HepG2 (cell line): ENCODE measurements around the gene PIGC. TPM values are rescaled to one million over a fixed set of nuclear protein-coding genes. Genes with fewer than 3 reads are reported as not detected.

ENCODE experiments used
- FOXA3 ChIP-seq: IDR thresholded peaks from 2 replicates; pipeline ENCODE4 v1.6.1; 2016; ENCODE audit warnings: missing genetic modification reagents, missing compliant biosample characterization
- GZF1 ChIP-seq: sonication (generic); formaldehyde crosslinking; IDR thresholded peaks from 2 replicates; pipeline ENCODE4 v1.5.1; 2020; ENCODE audit warnings: mild to moderate bottlenecking, missing genetic modification reagents
- KDM5A ChIP-seq: fragments of 200-600 bp; sonication (generic); IDR thresholded peaks from 2 replicates; pipeline ENCODE4 v1.7.0; 2018; ENCODE audit warnings: antibody characterized with exemption, mild to moderate bottlenecking, low read length, borderline replicate concordance
- KLF16 ChIP-seq, 2 experiments: sonication (generic) in 1 of 2; formaldehyde crosslinking in 1 of 2; IDR thresholded peaks; 2 replicates each; pipeline versions ENCODE4 v1.6.1 to v1.8.0; 2016 to 2023; ENCODE audit warnings: missing genetic modification reagents in 2 of 2, missing compliant biosample characterization in 1 of 2
- NR2F1 ChIP-seq, 2 experiments: fragments of 450-650 bp in 1 of 2; formaldehyde crosslinking in 1 of 2; IDR thresholded peaks; 2 replicates each; pipeline versions ENCODE4 v1.5.0 to v1.6.1; 2016 to 2020; ENCODE audit warnings: mild to moderate bottlenecking in 1 of 2, missing compliant biosample characterization in 1 of 2, missing genetic modification reagents in 1 of 2, moderate library complexity in 1 of 2
- RFXANK ChIP-seq: IDR thresholded peaks from 2 replicates; pipeline ENCODE4 v1.6.1; 2016
- SMARCE1 ChIP-seq: fragments of 450-650 bp; IDR thresholded peaks from 2 replicates; pipeline ENCODE4 v1.6.1; 2017; ENCODE audit warnings: borderline replicate concordance
- SPEN ChIP-seq: sonication (generic); formaldehyde crosslinking; IDR thresholded peaks from 2 replicates; pipeline ENCODE4 v1.5.1; 2020; ENCODE audit warnings: low read depth, mild to moderate bottlenecking, missing genetic modification reagents
- TCF7 ChIP-seq: sonication (generic); IDR thresholded peaks from 2 replicates; pipeline ENCODE4 v1.6.1; 2016; ENCODE audit warnings: antibody characterized with exemption, low read depth
- U2AF1 ChIP-seq: fragments of 200-400 bp; formaldehyde crosslinking; optimal IDR thresholded peaks from 2 replicates; pipeline ENCODE3; 2017; ENCODE audit warnings: mild to moderate bottlenecking, low read depth, low read length
- ZFP36L2 ChIP-seq: sonication (generic); formaldehyde crosslinking; IDR thresholded peaks from 2 replicates; pipeline ENCODE4 v1.4.0; 2020; ENCODE audit warnings: missing genetic modification reagents
- ZNF232 ChIP-seq: sonication (generic); formaldehyde crosslinking; IDR thresholded peaks from 2 replicates; pipeline ENCODE4 v1.4.0; 2020; ENCODE audit warnings: missing genetic modification reagents, borderline replicate concordance
- ZNF292 ChIP-seq: sonication (generic); formaldehyde crosslinking; IDR thresholded peaks from 2 replicates; pipeline ENCODE4 v1.8.1; 2022; ENCODE audit warnings: mild to moderate bottlenecking, low read depth, missing genetic modification reagents, borderline replicate concordance
- ZNF660 ChIP-seq: sonication (generic); formaldehyde crosslinking; IDR thresholded peaks from 2 replicates; pipeline ENCODE4 v1.5.1; 2020; ENCODE audit warnings: mild to moderate bottlenecking, low read depth, missing genetic modification reagents, borderline replicate concordance
- polyA plus RNA-seq, 8 experiments: library from polyadenylated mRNA; depleted of rRNA in 3 of 8; stranded (reverse) in 7 of 8; unstranded in 1 of 8; fragments of >200 nt; fragmentation: Illumina TruSeq in 4 of 8; extraction: Trizol in 4 of 8; gene quantifications; 2 replicates each; pipeline versions ENCODE4 v1.2.1 to v1.2.3, GENCODE V29; 2011 to 2016; ENCODE audit warnings: low read depth in 4 of 8, missing spikeins in 1 of 8, mixed read lengths in 1 of 8; ENCODE audit not compliant: insufficient read depth in 1 of 8
- total RNA-seq, 5 experiments: library from RNA; depleted of rRNA; stranded (reverse); fragments of >200 nt; fragmentation: Illumina TruSeq; extraction: Trizol; gene quantifications; 2 replicates each; pipeline ENCODE4 v1.2.3, GENCODE V29; 2016; ENCODE audit warnings: low read depth in 1 of 5
- TF ChIP-seq, protein P1 (sequence below): sonication (generic); formaldehyde crosslinking; IDR thresholded peaks from 2 replicates; pipeline ENCODE4 v1.9.0; 2021; ENCODE audit warnings: missing genetic modification reagents, borderline replicate concordance
- TF ChIP-seq, protein P2 (sequence below): sonication (generic); formaldehyde crosslinking; IDR thresholded peaks from 2 replicates; pipeline ENCODE4 v1.5.0; 2020; ENCODE audit warnings: mild to moderate bottlenecking, missing genetic modification reagents, borderline replicate concordance
- TF ChIP-seq, protein P3 (sequence below): sonication (generic); formaldehyde crosslinking; IDR thresholded peaks from 2 replicates; pipeline ENCODE4 v1.5.0; 2020; ENCODE audit warnings: mild to moderate bottlenecking, low read depth, missing genetic modification reagents, borderline replicate concordance
- TF ChIP-seq, protein P4 (sequence below): IDR thresholded peaks from 2 replicates; pipeline ENCODE4 v1.4.0; 2020; ENCODE audit warnings: mild to moderate bottlenecking, missing genetic modification reagents

The PIGC gene
- total and polyA plus RNA-seq, 2 of the 13 experiments (the other 11 are each of a cell fraction or from before 2014, with no cell fraction given): 26.7 to 29.5 TPM

DNA sequence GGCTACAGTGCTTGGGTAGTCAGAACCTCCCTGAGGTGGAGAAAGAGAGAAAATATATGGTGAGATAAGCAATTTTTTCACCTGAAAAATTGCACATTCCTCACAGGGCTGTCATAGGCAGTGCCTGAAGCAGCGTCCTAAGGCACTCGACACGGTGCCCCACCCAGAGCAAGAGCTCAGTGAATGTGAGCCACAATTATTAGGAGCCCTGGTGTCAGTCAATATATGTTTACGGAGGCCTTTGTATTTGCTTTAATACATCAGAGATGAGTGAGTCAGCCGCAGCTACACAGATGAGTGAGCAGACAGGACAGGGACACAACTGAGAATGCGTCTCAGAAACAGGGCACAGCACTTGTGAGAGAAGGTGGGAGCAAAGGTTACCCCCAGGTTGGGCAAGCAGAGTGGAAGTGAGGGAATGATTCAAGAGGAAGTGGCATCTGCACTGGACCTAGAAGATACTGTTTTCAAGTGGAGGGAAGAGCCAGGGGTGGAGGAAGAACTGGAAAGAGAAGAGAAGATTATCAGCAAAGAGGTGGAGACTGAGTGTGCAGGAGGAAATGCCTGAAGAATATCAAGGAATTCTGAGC is 5.2 kb upstream of the PIGC start (continued):
- TF ChIP-seq, protein P1, sequence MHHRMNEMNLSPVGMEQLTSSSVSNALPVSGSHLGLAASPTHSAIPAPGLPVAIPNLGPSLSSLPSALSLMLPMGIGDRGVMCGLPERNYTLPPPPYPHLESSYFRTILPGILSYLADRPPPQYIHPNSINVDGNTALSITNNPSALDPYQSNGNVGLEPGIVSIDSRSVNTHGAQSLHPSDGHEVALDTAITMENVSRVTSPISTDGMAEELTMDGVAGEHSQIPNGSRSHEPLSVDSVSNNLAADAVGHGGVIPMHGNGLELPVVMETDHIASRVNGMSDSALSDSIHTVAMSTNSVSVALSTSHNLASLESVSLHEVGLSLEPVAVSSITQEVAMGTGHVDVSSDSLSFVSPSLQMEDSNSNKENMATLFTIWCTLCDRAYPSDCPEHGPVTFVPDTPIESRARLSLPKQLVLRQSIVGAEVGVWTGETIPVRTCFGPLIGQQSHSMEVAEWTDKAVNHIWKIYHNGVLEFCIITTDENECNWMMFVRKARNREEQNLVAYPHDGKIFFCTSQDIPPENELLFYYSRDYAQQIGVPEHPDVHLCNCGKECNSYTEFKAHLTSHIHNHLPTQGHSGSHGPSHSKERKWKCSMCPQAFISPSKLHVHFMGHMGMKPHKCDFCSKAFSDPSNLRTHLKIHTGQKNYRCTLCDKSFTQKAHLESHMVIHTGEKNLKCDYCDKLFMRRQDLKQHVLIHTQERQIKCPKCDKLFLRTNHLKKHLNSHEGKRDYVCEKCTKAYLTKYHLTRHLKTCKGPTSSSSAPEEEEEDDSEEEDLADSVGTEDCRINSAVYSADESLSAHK (CRISPR knock-in tag): no peak
- peak in 1 of 2 experiments; percentile 39; a peak in 1 of 4 replicates for TF ChIP-seq NR2F1 (CRISPR knock-in tag; IDR thresholded peaks at IDR 0.05)
- peak; percentile 69 for TF ChIP-seq TCF7
- no peak for TF ChIP-seq ZNF660 (CRISPR knock-in tag)
- 0 out of 2 replicates have a peak, but pooled peaks have one; percentile 16 for TF ChIP-seq RFXANK (CRISPR knock-in tag)
- no peak for TF ChIP-seq U2AF1
- TF ChIP-seq, protein P2, sequence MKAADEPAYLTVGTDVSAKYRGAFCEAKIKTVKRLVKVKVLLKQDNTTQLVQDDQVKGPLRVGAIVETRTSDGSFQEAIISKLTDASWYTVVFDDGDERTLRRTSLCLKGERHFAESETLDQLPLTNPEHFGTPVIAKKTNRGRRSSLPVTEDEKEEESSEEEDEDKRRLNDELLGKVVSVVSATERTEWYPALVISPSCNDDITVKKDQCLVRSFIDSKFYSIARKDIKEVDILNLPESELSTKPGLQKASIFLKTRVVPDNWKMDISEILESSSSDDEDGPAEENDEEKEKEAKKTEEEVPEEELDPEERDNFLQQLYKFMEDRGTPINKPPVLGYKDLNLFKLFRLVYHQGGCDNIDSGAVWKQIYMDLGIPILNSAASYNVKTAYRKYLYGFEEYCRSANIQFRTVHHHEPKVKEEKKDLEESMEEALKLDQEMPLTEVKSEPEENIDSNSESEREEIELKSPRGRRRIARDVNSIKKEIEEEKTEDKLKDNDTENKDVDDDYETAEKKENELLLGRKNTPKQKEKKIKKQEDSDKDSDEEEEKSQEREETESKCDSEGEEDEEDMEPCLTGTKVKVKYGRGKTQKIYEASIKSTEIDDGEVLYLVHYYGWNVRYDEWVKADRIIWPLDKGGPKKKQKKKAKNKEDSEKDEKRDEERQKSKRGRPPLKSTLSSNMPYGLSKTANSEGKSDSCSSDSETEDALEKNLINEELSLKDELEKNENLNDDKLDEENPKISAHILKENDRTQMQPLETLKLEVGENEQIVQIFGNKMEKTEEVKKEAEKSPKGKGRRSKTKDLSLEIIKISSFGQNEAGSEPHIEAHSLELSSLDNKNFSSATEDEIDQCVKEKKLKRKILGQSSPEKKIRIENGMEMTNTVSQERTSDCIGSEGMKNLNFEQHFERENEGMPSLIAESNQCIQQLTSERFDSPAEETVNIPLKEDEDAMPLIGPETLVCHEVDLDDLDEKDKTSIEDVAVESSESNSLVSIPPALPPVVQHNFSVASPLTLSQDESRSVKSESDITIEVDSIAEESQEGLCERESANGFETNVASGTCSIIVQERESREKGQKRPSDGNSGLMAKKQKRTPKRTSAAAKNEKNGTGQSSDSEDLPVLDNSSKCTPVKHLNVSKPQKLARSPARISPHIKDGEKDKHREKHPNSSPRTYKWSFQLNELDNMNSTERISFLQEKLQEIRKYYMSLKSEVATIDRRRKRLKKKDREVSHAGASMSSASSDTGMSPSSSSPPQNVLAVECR (CRISPR knock-in tag): peak; percentile 2; the same call in 1 of the 2 replicates
- TF ChIP-seq ZNF232: no peak; the same call in 1 of the 2 replicates
- TF ChIP-seq FOXA3 (CRISPR knock-in tag): 0 out of 2 replicates have a peak, but pooled peaks have one; percentile 59
- no peak for TF ChIP-seq SPEN (CRISPR knock-in tag)
- peak; percentile 68; the same call in 1 of the 2 replicates for TF ChIP-seq ZNF292
- no peak for TF ChIP-seq ZFP36L2
- TF ChIP-seq, protein P3, sequence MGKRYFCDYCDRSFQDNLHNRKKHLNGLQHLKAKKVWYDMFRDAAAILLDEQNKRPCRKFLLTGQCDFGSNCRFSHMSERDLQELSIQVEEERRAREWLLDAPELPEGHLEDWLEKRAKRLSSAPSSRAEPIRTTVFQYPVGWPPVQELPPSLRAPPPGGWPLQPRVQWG (CRISPR knock-in tag): no peak
- TF ChIP-seq, protein P4, sequence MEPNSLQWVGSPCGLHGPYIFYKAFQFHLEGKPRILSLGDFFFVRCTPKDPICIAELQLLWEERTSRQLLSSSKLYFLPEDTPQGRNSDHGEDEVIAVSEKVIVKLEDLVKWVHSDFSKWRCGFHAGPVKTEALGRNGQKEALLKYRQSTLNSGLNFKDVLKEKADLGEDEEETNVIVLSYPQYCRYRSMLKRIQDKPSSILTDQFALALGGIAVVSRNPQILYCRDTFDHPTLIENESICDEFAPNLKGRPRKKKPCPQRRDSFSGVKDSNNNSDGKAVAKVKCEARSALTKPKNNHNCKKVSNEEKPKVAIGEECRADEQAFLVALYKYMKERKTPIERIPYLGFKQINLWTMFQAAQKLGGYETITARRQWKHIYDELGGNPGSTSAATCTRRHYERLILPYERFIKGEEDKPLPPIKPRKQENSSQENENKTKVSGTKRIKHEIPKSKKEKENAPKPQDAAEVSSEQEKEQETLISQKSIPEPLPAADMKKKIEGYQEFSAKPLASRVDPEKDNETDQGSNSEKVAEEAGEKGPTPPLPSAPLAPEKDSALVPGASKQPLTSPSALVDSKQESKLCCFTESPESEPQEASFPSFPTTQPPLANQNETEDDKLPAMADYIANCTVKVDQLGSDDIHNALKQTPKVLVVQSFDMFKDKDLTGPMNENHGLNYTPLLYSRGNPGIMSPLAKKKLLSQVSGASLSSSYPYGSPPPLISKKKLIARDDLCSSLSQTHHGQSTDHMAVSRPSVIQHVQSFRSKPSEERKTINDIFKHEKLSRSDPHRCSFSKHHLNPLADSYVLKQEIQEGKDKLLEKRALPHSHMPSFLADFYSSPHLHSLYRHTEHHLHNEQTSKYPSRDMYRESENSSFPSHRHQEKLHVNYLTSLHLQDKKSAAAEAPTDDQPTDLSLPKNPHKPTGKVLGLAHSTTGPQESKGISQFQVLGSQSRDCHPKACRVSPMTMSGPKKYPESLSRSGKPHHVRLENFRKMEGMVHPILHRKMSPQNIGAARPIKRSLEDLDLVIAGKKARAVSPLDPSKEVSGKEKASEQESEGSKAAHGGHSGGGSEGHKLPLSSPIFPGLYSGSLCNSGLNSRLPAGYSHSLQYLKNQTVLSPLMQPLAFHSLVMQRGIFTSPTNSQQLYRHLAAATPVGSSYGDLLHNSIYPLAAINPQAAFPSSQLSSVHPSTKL (CRISPR knock-in tag): peak; percentile 83
- no peak for TF ChIP-seq SMARCE1
- TF ChIP-seq GZF1 (CRISPR knock-in tag): 0 out of 2 replicates have a peak, but pooled peaks have one; percentile 28
- peak in 1 of 2 experiments; percentile 29; a peak in 2 of 4 replicates for TF ChIP-seq KLF16 (CRISPR knock-in tag; IDR thresholded peaks at IDR 0.05)
- TF ChIP-seq KDM5A: no peak
